Measurements from ENCODE around the gene PPP1R16B.

DNA sequence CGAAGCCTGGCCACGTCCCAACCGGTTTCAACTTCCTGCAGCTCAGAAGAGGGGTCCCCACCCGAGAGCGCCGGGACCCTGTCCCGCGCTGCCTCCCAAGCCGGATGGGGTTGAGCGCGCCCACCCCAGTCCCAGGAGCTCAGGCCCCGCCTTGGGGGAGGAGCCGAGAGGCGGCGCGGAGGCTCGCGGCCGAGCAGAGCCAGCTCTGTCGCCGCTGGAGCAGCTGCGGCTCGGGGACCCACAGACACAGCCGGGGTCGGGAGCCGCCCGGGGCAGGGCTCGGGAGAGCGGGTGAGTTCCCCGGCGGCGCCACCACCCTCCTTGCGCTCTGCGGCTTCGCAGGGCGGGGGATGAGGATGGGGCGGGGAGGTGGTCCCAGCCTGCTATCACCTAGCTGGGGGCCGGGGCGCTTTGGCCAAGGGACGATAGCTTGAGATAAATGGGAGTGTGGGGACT lies at the start of gene PPP1R16B:
- TF ChIP-seq, protein P1, sequence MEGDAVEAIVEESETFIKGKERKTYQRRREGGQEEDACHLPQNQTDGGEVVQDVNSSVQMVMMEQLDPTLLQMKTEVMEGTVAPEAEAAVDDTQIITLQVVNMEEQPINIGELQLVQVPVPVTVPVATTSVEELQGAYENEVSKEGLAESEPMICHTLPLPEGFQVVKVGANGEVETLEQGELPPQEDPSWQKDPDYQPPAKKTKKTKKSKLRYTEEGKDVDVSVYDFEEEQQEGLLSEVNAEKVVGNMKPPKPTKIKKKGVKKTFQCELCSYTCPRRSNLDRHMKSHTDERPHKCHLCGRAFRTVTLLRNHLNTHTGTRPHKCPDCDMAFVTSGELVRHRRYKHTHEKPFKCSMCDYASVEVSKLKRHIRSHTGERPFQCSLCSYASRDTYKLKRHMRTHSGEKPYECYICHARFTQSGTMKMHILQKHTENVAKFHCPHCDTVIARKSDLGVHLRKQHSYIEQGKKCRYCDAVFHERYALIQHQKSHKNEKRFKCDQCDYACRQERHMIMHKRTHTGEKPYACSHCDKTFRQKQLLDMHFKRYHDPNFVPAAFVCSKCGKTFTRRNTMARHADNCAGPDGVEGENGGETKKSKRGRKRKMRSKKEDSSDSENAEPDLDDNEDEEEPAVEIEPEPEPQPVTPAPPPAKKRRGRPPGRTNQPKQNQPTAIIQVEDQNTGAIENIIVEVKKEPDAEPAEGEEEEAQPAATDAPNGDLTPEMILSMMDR (IDR thresholded peaks at IDR 0.05; ENCODE audit: insufficient read depth, low read length, poor library complexity, severe bottlenecking), result no peak
- TF ChIP-seq EZH2phosphoT487 (conservative IDR thresholded peaks at IDR 0.05; ENCODE audit: low read length), result no peak

All from SU-DHL-6 (cell line).